Measurements from ENCODE around the gene YIPF4. TPM values are rescaled to one million over a fixed set of nuclear protein-coding genes. Genes with fewer than 3 reads are reported as not detected.

The YIPF4 gene
- total RNA-seq, 4 donors from 2014 or later: 21.3 to 48.3 (median 33.6) TPM

DNA sequence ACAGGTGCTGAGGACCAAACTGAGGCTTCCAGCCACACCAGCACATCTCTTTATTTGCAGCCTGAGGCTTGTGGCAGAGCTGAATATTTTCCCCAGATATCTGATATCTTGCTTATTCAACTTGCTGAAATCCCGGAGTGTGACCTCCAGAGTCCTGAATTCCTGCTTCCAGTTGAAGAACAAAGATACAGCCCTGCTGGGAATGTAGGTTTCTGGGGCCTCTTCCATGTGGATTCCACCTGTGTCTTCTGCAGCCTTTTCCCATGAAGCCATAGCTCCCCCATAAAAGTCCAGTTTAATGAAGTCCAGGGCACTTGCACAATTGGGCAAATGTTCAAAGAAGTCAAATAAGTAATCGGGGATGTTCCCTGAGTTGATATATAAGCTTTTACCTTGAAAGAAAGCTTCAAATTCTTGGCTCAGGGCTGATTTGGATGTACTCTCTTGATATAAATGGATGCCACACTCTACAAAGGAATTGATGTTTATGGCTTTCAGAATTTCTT, 27.9 kb upstream of the YIPF4 start:
- 40 to 84% methylated on average over 1 to 2 of the region's 2 CpGs for WGBS, 2 donors (ENCODE audit: low coverage in 1 of 2)
- Histone ChIP-seq H3K36me3 (no peaks in the 10 kb centered on the region), H3K27ac (no peak overlapping the region), H3K4me1 (no peaks in the 10 kb centered on the region), H3K27me3 (no peaks in the 10 kb centered on the region), H3K9me3 (no peaks in the 10 kb centered on the region), H3K4me3 (no peak overlapping the region)
- TF ChIP-seq, protein P1, sequence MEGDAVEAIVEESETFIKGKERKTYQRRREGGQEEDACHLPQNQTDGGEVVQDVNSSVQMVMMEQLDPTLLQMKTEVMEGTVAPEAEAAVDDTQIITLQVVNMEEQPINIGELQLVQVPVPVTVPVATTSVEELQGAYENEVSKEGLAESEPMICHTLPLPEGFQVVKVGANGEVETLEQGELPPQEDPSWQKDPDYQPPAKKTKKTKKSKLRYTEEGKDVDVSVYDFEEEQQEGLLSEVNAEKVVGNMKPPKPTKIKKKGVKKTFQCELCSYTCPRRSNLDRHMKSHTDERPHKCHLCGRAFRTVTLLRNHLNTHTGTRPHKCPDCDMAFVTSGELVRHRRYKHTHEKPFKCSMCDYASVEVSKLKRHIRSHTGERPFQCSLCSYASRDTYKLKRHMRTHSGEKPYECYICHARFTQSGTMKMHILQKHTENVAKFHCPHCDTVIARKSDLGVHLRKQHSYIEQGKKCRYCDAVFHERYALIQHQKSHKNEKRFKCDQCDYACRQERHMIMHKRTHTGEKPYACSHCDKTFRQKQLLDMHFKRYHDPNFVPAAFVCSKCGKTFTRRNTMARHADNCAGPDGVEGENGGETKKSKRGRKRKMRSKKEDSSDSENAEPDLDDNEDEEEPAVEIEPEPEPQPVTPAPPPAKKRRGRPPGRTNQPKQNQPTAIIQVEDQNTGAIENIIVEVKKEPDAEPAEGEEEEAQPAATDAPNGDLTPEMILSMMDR (IDR thresholded peaks at IDR 0.05): no peak
- TF ChIP-seq POLR2A (IDR thresholded peaks at IDR 0.05) (no peak), POLR2AphosphoS5 (IDR thresholded peaks at IDR 0.05) (no peak), EP300 (IDR thresholded peaks at IDR 0.05) (no peak)
- ATAC-seq: no peak

DNA sequence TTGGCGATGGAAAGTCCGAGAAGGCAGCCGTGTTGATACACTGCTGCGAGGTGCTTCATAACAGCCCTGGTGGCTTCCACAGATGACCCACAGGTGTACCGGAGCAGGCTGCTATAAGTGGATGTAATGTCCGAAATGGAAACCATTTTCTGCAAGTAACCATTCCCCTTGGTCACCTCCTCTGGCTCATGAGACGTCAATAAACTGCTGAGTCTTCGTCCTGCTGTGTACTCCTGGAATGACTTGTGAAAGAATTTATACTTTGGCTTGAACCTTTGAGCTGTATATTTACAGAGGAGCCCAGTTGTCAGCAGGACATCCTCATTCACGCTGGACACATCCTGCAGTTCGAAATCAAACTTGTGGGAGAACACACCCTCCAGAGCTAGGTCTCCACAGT, 27.4 kb upstream of the YIPF4 start:
- Histone ChIP-seq H3K27me3 (no peaks in the 10 kb centered on the region), H3K27ac (no peak overlapping the region), H3K4me3 (no peak overlapping the region), H3K4me1 (no peaks in the 10 kb centered on the region), H3K36me3 (no peaks in the 10 kb centered on the region), H3K9me3 (no peaks in the 10 kb centered on the region)
- no peak for ATAC-seq
- WGBS, 2 donors (ENCODE audit: low coverage in 1 of 2): 85% methylated on average over 5 to 6 of the region's 10 CpGs
- TF ChIP-seq POLR2A (IDR thresholded peaks at IDR 0.05) (no peak), POLR2AphosphoS5 (IDR thresholded peaks at IDR 0.05) (no peak)
- TF ChIP-seq, protein P1 (IDR thresholded peaks at IDR 0.05): no peak

DNA sequence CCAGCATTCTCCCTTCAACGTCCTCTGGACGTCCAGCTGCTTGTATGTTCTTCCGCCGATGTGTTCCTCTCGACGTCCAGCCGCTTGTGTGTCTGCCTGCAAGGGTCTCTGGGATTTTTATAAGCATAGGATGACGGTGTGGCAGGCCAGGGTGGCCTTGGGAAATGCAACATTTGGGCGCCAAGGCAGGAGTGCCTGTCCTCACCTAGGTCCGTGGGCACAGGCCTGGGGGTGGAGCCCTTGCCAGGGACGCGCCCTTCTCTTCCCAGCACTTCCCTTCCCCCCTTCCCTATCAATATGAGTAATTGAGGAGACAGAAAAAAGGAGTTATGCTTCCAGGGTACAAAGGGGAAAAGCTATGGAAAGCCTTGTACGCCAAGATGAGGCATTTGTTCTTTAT, 19.5 kb upstream of the YIPF4 start:
- 72 to 75% methylated on average over 6 to 7 of the region's 13 CpGs for whole genome bisulfite sequencing, 2 donors (ENCODE audit: low coverage in 1 of 2)
- TF ChIP-seq, protein P1 (IDR thresholded peaks at IDR 0.05): no peak
- no peaks in the 10 kb centered on the region for H3K9me3 ChIP-seq
- H3K27me3 ChIP-seq: no peaks in the 10 kb centered on the region
- no peak overlapping the region for H3K4me3 ChIP-seq
- no peaks in the 10 kb centered on the region for H3K4me1 ChIP-seq
- H3K36me3 ChIP-seq: no peaks in the 10 kb centered on the region
- ATAC-seq: no peak
- no peak overlapping the region for H3K27ac ChIP-seq

DNA sequence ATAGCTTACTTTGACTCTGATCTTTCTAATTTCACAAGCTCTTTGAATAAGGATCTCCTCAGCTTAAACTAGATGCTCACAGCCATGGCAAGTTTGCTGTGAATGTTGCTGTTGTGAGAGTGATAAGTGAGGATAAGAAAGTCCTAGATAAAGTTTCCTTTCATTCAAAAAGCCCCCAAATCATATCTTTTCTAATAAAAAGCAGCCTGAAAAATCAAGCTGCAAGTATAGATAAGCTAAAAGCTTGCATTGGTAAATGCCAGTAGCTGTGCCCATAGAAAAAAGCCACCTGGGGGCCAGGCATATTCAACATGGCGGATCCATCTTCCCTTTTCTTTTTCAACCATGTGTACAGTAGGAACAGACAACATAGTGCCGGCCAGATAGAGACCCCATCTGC, 17.3 kb upstream of the YIPF4 start:
- WGBS, 2 donors (ENCODE audit: low coverage in 1 of 2): 78 to 100% methylated on average over 2 of the region's 2 CpGs
- H3K9me3 ChIP-seq: no peaks in the 10 kb centered on the region
- H3K27ac ChIP-seq: no peak overlapping the region
- H3K4me3 ChIP-seq: no peak overlapping the region
- no peaks in the 10 kb centered on the region for H3K36me3 ChIP-seq
- no peaks in the 10 kb centered on the region for H3K4me1 ChIP-seq
- TF ChIP-seq POLR2AphosphoS5 (IDR thresholded peaks at IDR 0.05) (no peak), POLR2A (IDR thresholded peaks at IDR 0.05) (no peak), EP300 (IDR thresholded peaks at IDR 0.05) (no peak)
- TF ChIP-seq, protein P1 (IDR thresholded peaks at IDR 0.05): no peak
- H3K27me3 ChIP-seq: no peaks in the 10 kb centered on the region
- ATAC-seq: no peak

DNA sequence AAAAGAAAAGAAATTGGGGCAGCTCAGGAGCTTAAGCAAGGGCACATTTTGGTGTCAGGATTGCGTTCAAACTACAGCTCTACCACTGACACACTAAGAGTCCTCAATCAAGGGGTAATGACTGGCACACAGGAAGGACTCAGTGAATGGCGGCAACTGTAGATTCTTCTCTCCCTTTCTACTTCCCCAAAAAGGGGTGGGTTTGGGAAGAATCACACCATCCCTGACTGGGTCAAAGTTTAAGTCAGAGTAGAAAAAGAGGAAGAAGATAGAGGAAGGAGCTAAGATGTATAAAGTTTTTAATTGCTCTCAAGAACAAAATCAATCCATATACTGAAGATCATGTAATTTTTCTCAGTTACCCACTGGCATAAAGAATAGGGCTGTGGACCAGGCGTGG, 15.6 kb upstream of the YIPF4 start:
- 66 to 88% methylated on average over 3 of the region's 3 CpGs for WGBS, 2 donors (ENCODE audit: low coverage in 1 of 2)
- H3K27ac ChIP-seq: no peak overlapping the region
- no peaks in the 10 kb centered on the region for H3K27me3 ChIP-seq
- H3K9me3 ChIP-seq: no peaks in the 10 kb centered on the region
- no peaks in the 10 kb centered on the region for H3K36me3 ChIP-seq
- H3K4me3 ChIP-seq: no peak overlapping the region
- no peak for TF ChIP-seq POLR2A (IDR thresholded peaks at IDR 0.05)
- TF ChIP-seq, protein P1 (IDR thresholded peaks at IDR 0.05): no peak
- no peak for TF ChIP-seq POLR2AphosphoS5 (IDR thresholded peaks at IDR 0.05)
- TF ChIP-seq EP300 (IDR thresholded peaks at IDR 0.05): no peak
- no peaks in the 10 kb centered on the region for H3K4me1 ChIP-seq
- no peak for ATAC-seq

All from gastroesophageal sphincter (tissue), 4 donors.